ENCODE data around the gene TUSC7. TPM values are rescaled to one million over a fixed set of nuclear protein-coding genes. Genes with fewer than 3 reads are reported as not detected.

Gene TUSC7
- total and polyA plus RNA-seq, 7 donors = not detected

DNA sequence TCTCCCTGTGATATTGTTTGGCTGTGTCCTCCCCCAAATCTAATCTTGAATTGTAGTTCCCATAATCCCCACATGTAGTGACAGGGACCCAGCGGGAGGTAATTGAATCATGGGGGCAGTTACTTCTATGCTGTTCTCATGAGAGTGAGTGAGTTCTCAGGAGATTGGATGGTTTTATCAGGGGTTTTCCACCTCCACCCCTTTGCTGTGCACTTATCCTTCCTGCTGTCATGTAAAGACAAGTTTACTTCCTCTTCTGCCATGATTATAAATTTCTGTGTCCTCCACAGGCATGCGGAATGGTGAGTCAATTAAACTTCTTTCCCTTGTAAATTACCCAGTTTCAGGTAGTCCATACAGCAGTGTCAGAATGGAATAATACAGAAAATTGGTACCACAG is 24.7 kb downstream of the TUSC7 start:
- intact Hi-C loops (cut with DNase I) = no loop called here
- TF ChIP-seq, protein P1, sequence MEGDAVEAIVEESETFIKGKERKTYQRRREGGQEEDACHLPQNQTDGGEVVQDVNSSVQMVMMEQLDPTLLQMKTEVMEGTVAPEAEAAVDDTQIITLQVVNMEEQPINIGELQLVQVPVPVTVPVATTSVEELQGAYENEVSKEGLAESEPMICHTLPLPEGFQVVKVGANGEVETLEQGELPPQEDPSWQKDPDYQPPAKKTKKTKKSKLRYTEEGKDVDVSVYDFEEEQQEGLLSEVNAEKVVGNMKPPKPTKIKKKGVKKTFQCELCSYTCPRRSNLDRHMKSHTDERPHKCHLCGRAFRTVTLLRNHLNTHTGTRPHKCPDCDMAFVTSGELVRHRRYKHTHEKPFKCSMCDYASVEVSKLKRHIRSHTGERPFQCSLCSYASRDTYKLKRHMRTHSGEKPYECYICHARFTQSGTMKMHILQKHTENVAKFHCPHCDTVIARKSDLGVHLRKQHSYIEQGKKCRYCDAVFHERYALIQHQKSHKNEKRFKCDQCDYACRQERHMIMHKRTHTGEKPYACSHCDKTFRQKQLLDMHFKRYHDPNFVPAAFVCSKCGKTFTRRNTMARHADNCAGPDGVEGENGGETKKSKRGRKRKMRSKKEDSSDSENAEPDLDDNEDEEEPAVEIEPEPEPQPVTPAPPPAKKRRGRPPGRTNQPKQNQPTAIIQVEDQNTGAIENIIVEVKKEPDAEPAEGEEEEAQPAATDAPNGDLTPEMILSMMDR (IDR thresholded peaks at IDR 0.05) = no peak
- TF ChIP-seq POLR2AphosphoS5 (IDR thresholded peaks at IDR 0.05) = no peak
- no peak for TF ChIP-seq EP300 (IDR thresholded peaks at IDR 0.05)
- no peak for TF ChIP-seq POLR2A (IDR thresholded peaks at IDR 0.05)
- H3K27me3 ChIP-seq = no peaks in the 10 kb centered on the region
- no peaks in the 10 kb centered on the region for H3K4me1 ChIP-seq
- DNase-seq = no peak
- 92% methylated on average over 2 of the region's 2 CpGs for WGBS, 2 donors
- H3K4me3 ChIP-seq = no peak overlapping the region
- H3K27ac ChIP-seq = no peak overlapping the region
- no peaks in the 10 kb centered on the region for H3K9me3 ChIP-seq
- no peaks in the 10 kb centered on the region for H3K36me3 ChIP-seq

DNA sequence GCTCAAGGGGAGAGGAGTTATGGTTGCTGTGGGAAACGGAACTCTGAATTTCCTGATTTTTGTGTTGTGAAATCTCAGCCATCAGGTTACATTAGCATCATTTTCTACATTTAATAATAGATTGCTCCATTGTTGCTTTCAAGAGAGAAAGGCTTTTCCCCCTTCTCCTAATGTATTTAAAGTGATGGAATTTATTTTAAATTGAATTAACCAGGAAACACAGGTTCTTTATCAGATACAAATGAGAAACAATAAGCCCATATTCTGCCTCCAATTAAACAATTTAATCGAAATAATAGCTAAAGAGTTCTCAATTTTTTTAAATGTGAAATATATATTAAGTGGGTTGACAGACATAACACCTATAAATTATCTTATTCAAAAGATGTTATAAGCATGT is 30.1 kb downstream of the TUSC7 start:
- Histone ChIP-seq H3K9me3 (no peaks in the 10 kb centered on the region), H3K36me3 (no peaks in the 10 kb centered on the region), H3K27ac (no peak overlapping the region), H3K27me3 (no peaks in the 10 kb centered on the region), H3K4me3 (no peak overlapping the region), H3K4me1 (no peaks in the 10 kb centered on the region)
- DNase-seq = no peak
- WGBS, 2 donors = 43 to 44% methylated on average over 2 of the region's 2 CpGs
- intact Hi-C loops (cut with DNase I) = no loop called here
- no peak for TF ChIP-seq POLR2A (IDR thresholded peaks at IDR 0.05)

DNA sequence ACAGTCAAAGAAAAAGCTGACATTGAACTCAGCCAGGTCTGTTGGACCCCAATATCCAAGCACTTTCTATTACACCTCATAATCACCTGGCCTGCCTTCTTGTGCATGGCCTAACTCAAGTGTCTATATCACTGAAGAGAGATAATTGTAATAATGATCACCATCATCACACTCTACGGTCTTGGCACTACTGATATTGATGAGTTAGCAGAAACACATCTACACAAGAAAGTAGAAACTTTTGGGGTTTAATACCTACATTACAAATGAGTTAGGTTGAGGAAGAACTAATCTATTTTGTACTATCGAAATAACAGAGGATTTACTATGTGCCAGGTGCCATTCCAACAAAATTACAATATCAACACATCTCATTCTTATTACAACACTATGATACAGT is 30.7 kb downstream of the TUSC7 start:
- Histone ChIP-seq H3K27me3 (no peaks in the 10 kb centered on the region), H3K4me1 (no peaks in the 10 kb centered on the region), H3K4me3 (no peak overlapping the region), H3K27ac (no peak overlapping the region), H3K9me3 (no peaks in the 10 kb centered on the region), H3K36me3 (no peaks in the 10 kb centered on the region)
- intact Hi-C loops (cut with DNase I) = no loop called here
- DNase-seq = no peak
- no peak for TF ChIP-seq POLR2A (IDR thresholded peaks at IDR 0.05)
- TF ChIP-seq, protein P1 (IDR thresholded peaks at IDR 0.05) = no peak
- TF ChIP-seq EP300 (IDR thresholded peaks at IDR 0.05) = no peak
- no peak for TF ChIP-seq POLR2AphosphoS5 (IDR thresholded peaks at IDR 0.05)
- WGBS, 2 donors = 80 to 81% methylated on average over 2 of the region's 2 CpGs

DNA sequence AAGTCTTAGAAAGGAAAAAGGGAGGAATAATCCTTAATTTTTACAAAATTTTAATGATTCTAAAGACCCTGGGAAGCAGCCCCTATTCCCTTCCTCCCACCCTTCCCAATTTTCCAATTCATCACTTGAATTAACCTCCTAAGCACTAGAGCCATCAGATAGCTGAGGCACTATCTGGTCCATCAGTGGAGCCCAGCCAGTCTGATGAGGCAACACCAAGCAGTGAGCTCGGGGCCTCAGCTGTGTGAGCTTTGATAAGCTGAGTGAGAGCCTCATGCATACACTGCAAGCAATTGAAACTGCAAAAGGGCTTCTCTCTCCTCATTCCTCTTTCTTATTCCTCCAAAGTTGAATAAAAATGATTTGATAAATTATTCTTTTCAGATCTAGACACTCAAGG is 31.9 kb downstream of the TUSC7 start:
- Histone ChIP-seq H3K4me1 (no peaks in the 10 kb centered on the region), H3K27me3 (no peaks in the 10 kb centered on the region), H3K36me3 (no peaks in the 10 kb centered on the region), H3K4me3 (no peak overlapping the region), H3K27ac (no peak overlapping the region), H3K9me3 (no peaks in the 10 kb centered on the region)
- WGBS, 2 donors = 24 to 45% methylated on average over 1 of the region's 1 CpG
- no peak for TF ChIP-seq EP300 (IDR thresholded peaks at IDR 0.05)
- TF ChIP-seq, protein P1 (IDR thresholded peaks at IDR 0.05) = no peak
- no peak for TF ChIP-seq POLR2AphosphoS5 (IDR thresholded peaks at IDR 0.05)
- TF ChIP-seq POLR2A (IDR thresholded peaks at IDR 0.05) = no peak
- intact Hi-C loops (cut with DNase I) = no loop called here
- DNase-seq = no peak

DNA sequence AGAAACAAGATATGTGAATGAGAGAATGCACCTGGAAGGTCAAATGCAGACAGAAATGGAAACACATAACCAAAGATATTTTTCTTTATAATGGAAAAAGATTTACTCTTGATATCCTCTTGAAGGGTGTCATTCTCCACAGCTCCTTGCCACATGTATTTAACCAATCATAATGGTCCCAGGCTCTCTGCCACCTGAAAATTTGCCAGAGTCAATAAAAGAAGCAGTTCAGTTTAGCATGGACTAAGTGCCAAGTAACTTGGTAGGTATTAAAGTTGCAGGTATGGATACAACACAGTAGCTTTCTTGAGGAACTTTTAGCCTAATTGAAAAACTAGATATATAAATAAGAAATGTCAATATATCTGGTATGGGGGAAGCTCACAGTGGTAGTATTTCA is 33.5 kb downstream of the TUSC7 start:
- Histone ChIP-seq H3K4me3 (no peak overlapping the region), H3K9me3 (no peaks in the 10 kb centered on the region), H3K4me1 (no peaks in the 10 kb centered on the region), H3K36me3 (no peaks in the 10 kb centered on the region), H3K27me3 (no peaks in the 10 kb centered on the region), H3K27ac (no peak overlapping the region)
- intact Hi-C loops (cut with DNase I) = no loop called here
- DNase-seq = no peak
- TF ChIP-seq POLR2AphosphoS5 (IDR thresholded peaks at IDR 0.05) (no peak), EP300 (IDR thresholded peaks at IDR 0.05) (no peak), POLR2A (IDR thresholded peaks at IDR 0.05) (no peak)
- TF ChIP-seq, protein P1 (IDR thresholded peaks at IDR 0.05) = no peak
